Embryonic facial prominence (tissue), 1 donor: ENCODE measurements around the gene TNNT2.

Source experiments
- DNase-seq: peaks from one replicate; pipeline ENCODE4 v3.0.0-alpha.2; 2016; ENCODE audit errors: extremely low spot score

Gene TNNT2

GRCh38 chr1:201403359-201403758, 25.9 kb upstream of the TNNT2 start:
- DNase-seq, result no peak

- no peak for DNase-seq
Measured at GRCh38 chr1:201401700-201402099, 24.2 kb upstream of the TNNT2 start.

- no peak for DNase-seq
Measured at GRCh38 chr1:201400852-201401230, 23.4 kb upstream of the TNNT2 start.

GRCh38 chr1:201400212-201400851, 22.9 kb upstream of the TNNT2 start:
- DNase-seq, result no peak

- no peak for DNase-seq
Measured at GRCh38 chr1:201399352-201400126, 22.1 kb upstream of the TNNT2 start.

- DNase-seq, result no peak
Measured at GRCh38 chr1:201399018-201399351, 21.5 kb upstream of the TNNT2 start, which contains the start of gene LAD1. TSS of gene LAD1 (minus strand) at chr1:201399324. CDS start at chr1:201399306, 18 bp downstream.

GRCh38 chr1:201397675-201398074, 20.2 kb upstream of the TNNT2 start:
- no peak for DNase-seq

GRCh38 chr1:201396861-201397464, 19.5 kb upstream of the TNNT2 start:
- no peak for DNase-seq

- DNase-seq, result no peak
Measured at GRCh38 chr1:201395936-201396335, 18.5 kb upstream of the TNNT2 start.

- no peak for DNase-seq
Measured at GRCh38 chr1:201394591-201394990, 17.1 kb upstream of the TNNT2 start.

- DNase-seq, result no peak
Measured at GRCh38 chr1:201393076-201393475, 15.6 kb upstream of the TNNT2 start.

- DNase-seq, result no peak
Measured at GRCh38 chr1:201391651-201392511, 14.4 kb upstream of the TNNT2 start.

- DNase-seq, result no peak
Measured at GRCh38 chr1:201391225-201391624, 13.7 kb upstream of the TNNT2 start.

- no peak for DNase-seq
Measured at GRCh38 chr1:201389051-201389450, 11.6 kb upstream of the TNNT2 start.

- DNase-seq, result no peak
Measured at GRCh38 chr1:201386208-201386607, 8.7 kb upstream of the TNNT2 start.

GRCh38 chr1:201385299-201385891, 7.9 kb upstream of the TNNT2 start:
- DNase-seq, result no peak

- DNase-seq, result no peak
Measured at GRCh38 chr1:201384406-201384782, 6.9 kb upstream of the TNNT2 start.

GRCh38 chr1:201383647-201384405, 6.3 kb upstream of the TNNT2 start:
- peak; percentile 67 for DNase-seq

GRCh38 chr1:201381130-201381529, 3.6 kb upstream of the TNNT2 start:
- DNase-seq, result no peak

GRCh38 chr1:201379733-201380242, 2.3 kb upstream of the TNNT2 start:
- no peak for DNase-seq

- no peak for DNase-seq
Measured at GRCh38 chr1:201378804-201379203, 1.3 kb upstream of the TNNT2 start.
